NCI-H128 (cell line): ENCODE results near the gene SGTA.
"Not testable (repeated sequence)": the region's sequence is repeated elsewhere in the genome, so short reads cannot be mapped to it uniquely, and the experiment has no call there.

Experiments
- DNase-seq: peaks from one replicate; lab custom pipeline; 2025; ENCODE audit not compliant: unreplicated experiment; lab: John Stamatoyannopoulos, UW

Gene SGTA

GRCh38 chr19:2714531-2715269 lies 68.4 kb downstream of the SGTA start:
- no peak for DNase-seq

GRCh38 chr19:2714102-2714501 lies 69.0 kb downstream of the SGTA start:
- DNase-seq, result not testable (repeated sequence)

DNA sequence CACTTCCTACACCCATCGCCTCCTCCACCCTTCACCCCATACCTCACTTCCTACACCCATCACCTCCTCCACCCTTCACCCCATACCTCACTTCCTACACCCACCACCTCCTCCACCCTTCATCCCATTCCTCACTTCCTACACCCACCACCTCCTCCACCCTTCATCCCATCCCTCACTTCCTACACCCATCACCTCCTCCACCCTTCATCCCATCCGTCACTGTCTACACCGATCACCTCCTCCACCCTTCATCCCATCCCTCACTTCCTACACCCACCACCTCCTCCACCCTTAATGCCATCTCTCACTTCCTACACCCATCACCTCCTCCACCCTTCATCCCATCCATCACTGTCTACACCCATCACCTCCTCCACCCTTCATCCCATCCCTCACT lies 69.9 kb downstream of the SGTA start:
- DNase-seq, result not testable (repeated sequence)

DNA sequence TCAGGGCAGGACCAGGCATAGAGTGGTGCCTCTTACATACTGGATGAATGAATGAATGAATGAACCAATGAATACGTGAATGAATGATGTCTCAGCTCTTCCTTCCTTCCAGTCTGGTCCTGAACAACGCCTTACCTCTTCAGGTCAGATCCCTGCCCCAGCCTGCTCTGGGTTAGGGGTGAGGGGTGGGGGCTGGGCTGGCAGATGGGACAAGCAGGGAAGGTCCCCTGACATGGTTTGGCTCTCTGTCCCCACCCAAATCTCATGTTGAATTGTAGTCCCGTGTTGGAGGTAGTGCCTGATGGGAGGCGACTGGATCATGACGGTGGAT lies 71.2 kb downstream of the SGTA start:
- no peak for DNase-seq

DNA sequence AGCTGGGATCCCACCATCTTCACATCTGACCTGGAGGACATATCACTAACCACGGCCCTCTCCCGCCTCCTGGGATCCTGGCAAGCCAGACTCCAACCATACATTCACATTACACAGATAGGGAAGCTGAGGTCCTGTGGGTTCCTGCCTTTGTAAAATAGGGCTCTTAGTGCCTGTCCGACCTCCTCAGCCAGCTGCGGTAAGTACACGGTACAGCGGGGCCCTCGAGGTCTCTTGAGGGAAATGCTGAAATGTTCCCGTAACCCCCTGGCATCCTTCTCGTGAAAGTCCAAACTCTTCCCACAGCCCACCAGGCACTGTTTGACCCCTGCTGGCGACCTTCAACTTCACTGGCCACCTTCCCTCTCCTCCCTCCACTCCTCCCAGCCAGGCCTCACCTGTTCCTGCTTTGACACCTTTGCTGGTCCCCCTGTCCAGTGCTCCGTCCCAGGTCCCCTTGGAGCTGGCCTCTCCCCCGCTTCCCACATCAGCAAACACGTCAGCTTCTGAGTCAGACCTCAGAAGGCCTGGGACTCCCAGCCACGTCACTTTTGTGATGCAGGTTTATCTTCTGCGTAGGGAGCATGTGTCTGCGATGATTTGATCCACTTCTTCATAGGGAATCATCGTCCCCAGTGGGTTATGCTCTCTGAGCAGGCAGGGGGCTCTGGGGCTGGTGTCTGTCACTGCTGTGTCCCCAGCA lies 71.8 kb downstream of the SGTA start:
- no peak for DNase-seq

GRCh38 chr19:2706251-2706650 lies 76.8 kb downstream of the SGTA start:
- no peak for DNase-seq
